ENCODE results near the gene CACNA1H.
A peak's percentile ranks its signal among the peaks of the same experiment; 100 is the strongest.

CACNA1H gene

DNA sequence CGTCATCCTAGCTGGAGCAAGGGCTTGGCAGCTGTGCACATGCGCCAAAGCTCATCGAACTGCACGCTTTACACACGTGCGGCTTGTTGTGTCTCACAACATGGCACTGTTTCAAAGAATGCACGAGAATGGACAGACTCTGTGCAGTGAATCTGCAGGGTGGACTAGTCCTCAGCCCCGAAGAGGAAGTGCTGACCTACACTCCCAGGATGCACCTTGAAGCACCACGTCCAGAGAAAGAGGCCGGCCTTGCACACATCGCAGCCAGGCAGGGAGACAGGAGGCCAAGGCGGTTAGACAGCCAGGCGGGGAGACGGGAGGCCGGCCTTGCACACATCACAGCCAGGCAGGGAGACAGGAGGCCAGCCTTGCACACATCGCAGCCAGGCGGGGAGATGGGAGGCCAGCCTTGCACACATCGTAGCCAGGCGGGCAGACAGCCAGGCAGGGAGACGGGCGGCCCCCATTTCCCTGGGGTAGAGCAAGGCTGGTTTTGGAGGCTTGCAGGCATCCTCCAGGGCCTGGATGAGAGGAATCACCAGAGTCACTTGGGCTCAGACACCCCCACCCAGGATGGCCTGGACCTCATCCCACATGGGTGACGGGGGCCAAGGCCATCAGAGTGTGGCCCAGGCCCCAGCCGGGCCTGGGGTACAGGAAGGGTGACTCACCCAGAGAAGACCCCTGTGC lies 9.0 kb upstream of the CACNA1H start:
- no peak for DNase-seq

DNA sequence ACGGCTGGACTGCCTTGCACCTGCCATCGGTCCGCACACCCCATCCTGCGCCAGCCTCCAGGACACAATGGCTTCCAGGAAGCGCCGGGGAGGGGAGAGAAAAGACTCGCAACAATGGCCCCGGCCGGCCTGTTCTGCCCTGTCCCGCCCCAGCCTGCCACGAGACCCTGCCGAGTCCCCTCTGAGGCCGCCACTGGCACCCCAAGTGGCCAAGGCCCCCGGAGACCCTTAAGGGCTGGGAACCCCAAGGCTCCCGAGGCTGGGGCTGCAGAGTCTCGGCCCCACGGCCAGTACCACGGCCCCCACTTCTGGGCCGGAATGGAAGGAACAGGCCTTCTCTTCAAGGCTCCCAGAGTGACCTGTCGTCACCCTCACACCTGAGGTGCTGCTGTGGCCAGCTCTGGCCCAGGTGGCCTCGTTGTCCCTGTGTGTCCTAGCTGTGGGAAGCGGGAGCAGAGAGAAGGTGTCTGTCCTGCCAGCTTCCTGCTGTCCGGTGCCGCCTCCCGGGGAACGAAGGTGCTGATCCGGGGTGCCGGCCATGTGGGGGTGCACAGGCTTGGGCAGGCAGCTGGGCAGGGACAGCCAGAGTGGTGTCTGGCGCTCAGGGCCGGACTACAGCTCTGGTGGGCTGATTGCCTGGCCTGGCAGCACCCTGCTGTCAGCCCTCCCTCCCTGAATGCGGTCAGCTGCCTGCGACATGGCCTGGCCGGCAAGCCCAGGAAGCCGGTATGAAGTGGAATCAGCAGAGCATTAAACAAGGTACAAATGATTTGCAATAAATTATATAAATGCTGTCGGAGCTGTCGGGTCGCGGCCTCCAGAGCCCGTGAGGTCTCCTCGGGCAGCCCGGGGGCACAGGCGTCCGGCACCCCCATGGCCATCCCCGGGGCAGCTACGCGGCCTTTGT lies 8.2 kb upstream of the CACNA1H start:
- no peak for DNase-seq

DNA sequence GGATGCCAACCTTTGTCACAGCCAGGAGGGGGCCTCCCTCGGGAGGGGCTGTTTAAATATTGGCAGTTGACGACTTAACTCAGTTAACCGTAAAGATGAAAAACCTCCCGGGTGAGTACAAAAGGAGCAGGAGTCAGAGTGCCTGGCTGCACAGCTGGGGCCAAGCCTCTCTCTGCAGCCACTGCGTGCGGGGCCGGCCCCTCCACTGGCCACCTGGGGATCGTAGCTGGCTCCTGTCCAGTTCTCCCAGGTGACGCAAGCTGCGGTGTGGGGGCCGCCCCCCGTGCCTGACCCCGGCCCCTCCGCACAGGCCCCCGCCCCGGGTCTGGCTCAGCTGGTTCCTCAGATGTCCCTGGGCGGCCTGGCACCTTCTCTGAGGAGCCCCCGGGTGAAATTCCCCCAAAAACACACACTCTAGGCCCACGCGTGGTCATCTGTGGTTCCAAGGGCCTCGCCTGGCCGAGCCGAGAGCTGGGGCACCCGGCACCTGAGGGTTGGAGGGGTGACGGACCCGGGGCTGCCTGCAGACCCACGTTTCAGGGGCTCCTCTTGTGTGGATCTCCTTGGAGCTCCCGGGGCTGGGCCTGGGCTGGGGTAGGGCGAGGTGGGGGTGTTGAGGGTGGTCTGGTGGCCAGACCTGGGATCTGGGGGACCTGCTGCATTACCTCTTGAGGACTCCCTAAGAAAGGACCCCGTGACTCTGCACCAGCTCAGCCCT lies 7.4 kb upstream of the CACNA1H start:
- DNase-seq = no peak

DNA sequence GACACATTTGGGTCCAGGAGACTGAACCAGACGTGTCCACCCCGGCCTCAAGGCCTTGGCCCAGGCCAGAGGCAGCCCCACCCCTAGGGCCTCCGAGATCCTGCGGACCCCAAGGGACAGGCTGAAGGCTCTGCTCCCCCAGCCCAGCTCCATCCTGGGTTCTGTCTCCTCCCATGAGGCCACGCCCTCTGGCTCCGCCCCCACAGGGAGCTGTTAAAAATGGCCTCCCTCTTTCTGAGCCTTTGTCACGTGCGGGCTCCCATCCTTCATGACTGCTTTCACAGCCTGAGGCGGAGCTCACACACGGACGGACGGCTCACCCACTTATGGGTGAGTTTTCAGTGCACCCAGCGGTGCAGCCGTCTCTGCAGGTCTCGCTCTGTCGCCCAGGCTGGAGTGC lies 6.5 kb upstream of the CACNA1H start:
- DNase-seq = no peak

DNA sequence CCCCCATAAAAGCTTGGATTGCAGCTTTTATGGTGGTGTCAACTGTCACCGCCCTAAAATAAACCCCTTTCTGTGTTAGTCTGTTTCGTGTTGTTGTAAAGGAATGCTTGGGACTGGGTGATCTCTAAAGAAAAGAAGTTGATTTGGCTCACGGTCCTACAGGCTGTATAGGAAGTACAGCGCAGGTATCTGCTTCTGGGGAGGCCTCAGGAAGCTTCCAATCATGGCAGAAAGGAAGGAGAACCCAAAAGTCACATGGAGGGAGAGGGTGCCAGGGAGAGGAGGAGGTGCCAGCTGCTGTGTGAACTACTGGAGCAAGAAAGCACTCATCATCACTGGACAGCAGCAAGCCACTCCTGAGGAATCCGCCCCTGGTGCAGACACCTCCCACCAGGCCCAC lies 5.9 kb upstream of the CACNA1H start:
- DNase-seq = no peak

DNA sequence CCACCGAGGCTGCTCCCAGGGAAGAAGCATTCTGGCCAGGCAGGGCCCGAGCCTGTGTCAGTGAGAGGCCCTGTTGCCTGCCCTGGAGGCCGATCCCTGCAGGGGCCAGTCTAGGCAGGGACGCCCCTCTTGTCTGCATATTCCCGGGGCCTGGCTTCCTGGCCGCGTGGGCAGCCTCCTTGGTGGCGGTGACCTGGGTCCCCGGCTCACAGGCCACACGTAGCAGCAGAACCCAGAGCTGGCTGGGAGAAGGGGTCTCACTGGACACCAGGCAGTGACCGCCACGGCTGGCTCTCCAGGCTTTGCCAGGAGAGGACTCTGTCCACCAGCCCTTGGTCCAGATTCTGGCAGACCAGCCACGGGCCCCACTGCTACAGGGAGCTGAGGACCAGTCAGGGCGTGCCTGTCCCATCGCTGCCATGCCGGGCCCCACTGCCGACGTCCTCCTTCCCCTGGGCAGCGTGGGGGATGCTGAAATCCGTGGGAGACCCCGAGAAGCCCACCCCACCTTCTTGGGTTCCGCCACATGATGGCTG lies 3.7 kb upstream of the CACNA1H start:
- DNase-seq = no peak

DNA sequence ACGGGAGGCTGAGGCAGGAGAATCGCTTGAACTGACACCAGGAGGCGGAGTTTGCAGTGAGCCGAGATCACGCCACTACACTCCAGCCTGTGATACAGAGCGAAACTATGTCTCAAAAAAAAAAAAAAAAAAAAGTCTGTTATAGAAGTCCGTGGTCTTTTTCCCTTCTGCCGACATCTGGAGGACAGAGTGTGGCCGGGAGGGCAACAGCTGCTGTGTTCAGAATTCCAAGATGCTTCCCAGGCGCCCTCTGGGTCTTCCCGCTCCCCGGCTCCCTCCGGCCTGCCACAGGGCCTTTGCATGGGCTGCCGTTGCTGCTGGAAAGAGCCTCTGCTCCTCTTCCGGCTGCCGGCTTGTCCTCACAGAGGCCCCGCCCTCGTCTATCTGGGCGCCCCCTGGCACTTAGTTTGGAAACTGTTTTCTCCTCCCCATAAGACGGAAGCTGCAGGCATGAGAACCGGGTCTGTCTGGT lies 2.4 kb upstream of the CACNA1H start:
- DNase-seq = no peak

DNA sequence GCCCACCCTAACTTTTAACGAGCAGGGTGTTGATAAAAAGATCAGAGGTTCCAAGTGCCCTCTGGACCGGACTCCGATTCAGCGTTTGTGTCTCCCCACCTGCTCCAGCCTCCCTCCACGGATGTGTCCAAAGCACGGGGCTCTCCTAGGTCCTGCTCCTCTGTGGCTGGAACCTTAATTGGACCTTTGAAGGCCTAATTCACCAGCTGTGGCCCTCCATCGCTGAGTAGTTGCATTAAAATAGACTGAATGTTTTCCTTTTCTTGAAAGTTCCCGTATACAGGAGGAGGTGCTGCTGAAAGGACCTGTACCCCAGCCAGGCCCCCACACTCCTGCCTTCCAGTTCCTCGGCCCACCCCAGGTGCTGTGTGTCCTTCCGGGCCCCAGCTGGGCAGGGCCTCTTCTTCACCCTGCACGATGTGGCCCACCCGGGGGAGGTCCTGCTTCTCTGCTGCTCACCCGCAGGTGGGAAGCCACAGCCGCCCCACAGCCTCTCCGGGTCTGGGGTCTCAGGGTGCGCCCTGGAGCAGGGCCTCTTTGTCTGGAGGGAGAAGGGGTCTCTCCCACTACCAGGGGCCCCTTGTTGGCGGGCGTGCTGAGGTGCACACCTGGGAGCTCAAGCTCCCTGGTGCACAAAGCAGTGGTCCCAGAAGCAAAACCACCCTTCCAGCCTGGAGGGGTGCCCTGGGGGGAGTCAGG lies 1.3 kb upstream of the CACNA1H start:
- no peak for DNase-seq

DNA sequence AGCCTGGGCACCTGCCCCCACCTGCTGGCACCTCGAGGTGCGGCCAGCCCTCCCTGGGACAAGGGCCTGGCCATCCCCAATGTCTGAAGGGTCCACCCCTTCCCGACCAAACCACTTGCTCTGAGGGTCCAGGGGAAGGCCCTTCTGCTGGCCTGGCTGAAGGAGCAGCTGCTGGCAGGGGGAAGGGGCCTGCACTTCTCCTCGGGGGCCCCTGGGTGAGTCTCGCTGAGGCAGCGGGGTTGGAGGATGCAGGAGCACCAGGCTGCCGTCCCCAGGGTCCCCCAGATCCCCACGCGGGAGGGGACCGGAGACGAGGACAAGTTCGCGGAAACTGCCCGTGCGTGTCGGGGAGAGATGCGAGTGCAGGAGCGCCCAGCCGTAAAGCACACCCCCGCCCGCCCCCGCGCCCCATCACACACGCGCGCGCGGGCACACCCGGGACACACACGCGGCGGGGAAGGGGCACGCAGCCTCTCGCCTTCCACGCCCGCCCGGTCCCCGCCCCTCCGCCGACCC lies 725 bp upstream of the CACNA1H start:
- peak; percentile 17 for DNase-seq

DNA sequence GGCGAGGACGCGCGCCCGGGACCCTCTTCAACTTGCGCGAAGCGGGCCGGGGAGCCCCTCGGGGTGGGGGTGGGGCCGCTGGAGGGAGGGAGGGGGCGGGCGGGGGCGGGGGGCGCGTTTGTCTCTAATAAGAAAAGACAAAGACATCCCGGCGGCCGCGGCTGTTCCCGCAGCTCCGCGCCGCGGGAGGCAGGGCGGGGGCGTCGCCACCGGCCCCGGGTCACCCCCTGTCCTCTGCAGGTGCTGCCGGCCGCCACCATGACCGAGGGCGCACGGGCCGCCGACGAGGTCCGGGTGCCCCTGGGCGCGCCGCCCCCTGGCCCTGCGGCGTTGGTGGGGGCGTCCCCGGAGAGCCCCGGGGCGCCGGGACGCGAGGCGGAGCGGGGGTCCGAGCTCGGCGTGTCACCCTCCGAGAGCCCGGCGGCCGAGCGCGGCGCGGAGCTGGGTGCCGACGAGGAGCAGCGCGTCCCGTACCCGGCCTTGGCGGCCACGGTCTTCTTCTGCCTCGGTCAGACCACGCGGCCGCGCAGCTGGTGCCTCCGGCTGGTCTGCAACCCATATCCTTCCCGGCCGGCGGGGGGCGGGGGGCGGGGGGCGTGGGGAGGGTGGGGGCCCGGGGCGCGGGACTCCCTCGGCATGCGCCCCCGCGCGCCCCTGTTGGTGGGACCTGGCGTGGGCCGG lies 714 bp downstream of the CACNA1H start:
- no peak for DNase-seq

DNA sequence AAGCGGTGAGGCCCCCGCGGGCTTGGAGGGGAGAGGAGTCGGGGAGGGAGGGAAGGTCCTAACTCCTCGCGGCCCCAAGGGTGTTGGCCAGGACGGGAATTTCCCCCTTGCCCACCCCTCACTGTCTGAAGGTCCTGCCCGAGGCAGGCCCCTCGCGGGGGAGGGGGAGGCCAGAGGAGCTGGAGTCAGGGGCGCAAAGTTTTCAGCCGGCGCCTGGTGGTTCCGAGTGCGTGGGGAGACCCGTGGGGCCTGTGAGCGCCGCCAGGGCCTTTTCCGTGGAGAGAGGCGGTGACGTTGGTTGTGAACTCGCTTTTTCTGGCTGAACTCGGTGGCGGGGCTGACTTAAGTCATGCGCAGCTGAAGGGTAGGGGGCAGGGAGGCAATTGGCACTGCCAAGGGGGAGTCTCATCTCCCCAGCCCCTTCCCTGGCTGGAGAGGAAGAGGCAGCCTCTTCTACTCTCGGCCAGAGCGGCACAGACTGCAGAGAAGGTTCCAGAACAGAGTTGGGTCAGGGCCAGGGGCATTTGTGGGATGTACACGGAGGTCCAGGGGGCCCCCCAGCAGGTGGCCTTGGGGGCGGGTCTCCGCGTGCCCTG lies 1.5 kb downstream of the CACNA1H start:
- no peak for DNase-seq

DNA sequence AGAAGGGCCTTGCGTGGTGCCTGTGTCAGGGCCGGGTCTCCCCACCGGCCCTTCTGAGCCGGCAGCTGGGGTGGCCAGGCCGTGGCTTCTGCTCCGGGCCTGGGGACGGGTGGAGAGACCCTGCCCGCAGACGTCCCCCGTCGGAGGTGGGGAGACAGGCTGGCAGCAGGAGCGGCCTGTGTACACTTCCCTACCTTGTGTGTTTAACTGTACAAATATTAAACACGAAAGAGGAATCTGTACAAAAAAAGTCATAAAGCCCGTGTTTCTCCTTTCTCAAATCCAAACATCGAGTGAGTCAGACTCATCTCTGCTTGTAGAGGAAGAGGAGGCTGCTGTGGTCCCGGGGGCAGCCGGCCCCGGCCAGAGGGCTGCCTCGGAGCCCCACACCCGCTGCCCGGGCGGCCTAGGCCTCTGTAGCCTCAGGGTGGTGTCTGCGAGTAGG lies 2.0 kb downstream of the CACNA1H start:
- DNase-seq = no peak

DNA sequence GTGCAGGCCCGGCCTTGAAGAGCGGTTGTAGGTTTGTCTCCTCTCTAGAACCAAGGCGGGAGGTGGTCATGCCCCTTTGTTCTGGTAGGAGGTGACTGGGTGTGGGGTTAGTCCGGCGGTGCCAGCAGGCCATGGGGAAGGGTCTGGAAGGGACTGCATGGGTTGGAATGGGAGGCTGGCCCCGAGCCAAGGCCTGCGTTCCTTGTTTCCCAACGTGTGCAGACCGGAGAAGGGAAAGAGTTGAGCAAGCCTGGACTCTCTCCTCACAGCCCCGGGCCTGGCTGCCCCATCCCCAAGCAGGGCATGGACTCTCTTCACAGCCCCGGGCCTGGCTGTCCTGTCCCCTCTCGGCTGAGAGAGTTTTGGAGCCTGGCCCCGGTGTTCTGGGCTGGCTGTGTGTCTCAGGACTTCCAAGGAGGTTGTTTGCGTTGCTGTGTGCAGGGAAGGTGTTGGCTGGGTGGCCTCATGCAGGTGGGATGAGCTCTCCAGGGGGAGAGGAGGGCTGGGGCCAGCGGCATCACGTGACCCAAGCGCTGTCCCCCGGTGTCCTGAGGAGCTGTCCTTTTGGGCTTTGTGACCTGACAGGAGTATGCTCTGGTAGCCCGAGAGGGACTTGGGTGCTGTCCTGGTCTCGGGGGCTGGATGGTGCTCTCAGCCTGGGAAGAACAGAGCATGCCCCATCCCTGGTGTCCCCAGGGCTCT lies 2.6 kb downstream of the CACNA1H start:
- no peak for DNase-seq

DNA sequence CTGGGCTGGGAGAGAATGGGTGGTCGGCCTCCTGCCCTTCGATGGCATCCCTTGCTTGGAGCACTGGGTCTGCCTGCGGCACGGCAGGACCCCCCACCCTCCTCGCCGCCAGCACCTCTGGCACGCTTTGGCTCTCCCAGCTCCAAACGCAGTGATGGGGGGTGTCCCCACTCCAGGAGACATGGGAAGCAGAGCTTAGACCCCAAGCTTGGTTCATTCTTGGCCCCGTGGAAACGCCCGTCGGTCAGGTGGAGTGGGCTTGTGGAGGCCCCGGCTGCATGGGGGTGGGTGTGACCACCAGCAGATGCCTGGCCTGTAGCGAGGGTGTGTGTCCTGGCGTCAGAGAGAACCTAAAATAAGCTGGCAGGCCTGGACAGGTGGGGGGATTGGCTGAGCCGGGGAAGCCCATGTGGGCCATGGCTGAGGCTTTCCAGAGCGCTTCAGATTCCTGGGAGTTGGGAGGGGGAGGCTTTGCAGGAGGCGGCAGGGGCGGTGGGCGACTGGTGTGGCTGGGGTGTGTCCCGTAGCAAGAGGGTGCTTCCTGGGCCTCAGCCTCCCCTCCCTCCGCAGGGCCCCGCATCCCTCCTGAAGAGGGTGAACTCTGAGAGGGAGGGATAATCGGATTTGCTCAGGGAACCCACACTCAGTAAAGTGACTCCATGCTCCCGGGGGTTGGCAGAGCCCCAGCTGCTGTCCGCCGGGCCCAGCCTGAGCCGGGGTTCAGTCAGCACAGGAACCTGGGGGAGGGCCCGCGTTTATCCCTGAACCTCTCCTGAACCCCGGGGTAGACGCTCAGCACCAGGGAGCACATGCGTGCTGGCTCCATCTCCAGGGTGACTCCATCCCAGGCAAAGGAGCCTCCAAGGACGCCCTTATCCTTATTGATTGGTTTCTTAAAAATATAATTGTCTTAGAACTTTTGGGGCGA lies 3.4 kb downstream of the CACNA1H start:
- DNase-seq = no peak

DNA sequence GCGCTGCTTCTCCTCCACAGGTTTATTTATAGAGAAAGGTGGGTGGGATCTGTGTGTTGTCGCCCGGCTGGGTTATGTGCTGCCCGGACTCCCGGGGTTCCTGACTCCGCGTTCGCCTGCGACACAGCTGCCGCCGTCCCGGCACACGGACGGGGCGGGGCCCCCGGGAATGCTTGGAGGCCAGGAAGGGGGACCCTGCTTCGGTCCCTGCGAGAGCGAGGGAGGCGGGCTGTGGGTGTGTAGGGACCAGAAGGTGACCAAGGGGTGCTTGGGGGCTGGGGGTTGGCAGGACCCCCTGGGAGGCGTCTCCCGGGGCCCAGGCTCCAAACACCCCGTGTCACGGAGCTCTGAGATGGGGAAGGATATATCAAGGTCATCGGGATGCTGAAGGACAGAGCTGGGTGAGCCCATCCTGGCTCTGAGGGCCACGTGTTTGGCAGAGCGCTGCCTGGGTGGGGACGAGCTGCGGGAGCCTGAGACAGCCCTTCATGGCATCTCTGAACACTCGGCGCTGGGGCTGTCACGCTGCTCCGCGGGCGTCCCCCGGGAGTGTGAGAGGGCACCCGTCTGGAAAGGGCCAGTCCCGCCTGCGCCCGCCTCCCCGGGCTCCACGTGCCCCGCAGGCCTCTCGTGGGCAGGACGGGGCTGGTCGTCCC lies 4.2 kb downstream of the CACNA1H start:
- DNase-seq = no peak

DNA sequence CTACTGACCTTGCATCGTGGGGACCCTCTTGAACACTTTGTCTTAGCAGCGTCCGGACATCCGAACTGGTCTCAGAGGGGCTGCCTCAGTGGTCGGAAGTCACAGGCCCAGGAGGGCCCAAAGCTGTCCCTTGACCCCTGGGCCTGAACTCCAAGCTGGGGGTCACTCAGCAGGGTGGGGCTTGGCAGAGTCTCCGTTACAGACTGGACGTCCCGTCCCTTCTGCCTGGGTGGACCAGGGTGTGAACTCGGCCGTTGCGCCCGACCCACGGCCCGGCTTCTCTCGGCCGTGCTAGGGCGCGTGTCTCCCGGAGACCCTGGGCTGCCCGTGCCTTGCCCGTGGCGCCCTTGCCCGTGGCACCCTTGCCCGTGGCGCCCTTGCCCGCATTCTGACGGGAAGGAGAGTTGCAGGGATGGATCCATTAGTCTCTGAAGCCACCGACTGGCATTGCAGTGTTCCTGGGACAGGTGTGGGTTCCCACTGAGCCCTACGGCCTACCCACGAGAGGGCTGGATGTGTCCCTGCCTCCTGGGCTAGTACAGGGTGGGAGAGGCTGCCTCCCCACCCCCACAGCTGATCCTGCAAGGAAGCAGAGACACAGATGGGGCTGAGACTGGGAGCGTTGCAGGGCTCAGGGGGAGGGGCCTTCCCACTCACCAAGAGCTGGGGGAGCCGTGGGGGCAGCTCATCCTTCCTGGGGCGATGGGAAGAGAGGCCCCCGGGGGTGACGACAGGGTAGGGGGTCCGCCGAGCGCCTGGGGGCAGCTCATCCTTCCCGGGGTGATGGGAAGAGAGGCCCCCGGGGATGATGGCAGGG lies 4.9 kb downstream of the CACNA1H start:
- DNase-seq = no peak

DNA sequence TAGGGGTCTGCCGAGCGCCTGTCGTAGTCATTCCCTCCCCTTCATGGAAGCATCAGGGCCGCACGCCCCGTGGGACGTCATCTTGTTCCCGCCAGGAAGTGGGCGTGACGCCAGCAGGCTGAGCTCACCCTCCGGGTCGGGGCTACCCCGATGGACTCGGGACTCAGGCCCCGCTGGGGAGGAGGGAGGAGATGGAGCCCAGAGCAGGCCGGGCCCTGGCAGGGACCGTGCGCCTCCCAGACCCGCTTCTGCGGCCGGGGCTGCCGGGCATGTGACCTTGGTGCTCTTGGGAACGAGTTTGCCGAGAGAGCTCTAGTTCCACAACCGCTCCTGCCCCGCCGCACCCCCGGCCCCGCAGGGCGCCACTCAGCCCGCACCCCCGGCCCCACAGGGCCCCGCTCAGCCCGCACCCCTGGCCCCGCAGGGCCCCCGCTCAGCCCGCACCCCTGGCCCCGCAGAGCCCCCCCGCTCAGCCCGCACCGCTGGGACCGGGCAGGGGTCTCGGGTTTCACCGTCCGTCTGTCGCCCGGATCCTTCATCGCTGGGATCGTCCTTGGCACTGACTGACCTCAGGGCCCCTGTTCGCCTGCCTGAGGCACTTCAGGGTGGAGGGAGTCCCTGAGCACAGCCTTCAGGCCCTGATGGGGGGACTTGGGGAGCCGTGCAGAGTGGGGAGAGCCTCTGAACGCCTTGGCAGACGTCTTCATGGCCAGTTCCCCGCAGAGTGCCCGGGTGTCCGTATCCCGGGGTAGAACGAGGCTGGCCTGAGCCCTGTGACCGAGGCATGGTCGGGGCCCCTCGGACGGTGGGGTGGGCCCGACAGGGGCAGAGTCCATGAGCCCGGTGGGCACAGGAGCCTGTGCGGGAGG lies 5.8 kb downstream of the CACNA1H start:
- DNase-seq = no peak

All from stimulated activated CD4-positive, alpha-beta T cell treated with anti-CD3 and anti-CD28 coated beads, Interleukin-1b, Interleukin-23, amount 100 ng/mL, for 48 hours (primary cell).